AG20443 (cell line): ENCODE data around the gene SERPINF2.
A peak's percentile ranks its signal among the peaks of the same experiment; 100 is the strongest.
"Not testable (repeated sequence)": the region's sequence is repeated elsewhere in the genome, so short reads cannot be mapped to it uniquely, and the experiment has no call there.

Experiments used
- DNase-seq: peaks from one replicate; pipeline ENCODE4 v3.0.0; 2012; ENCODE audit warnings: low spot score, mixed read lengths

SERPINF2 gene

DNA sequence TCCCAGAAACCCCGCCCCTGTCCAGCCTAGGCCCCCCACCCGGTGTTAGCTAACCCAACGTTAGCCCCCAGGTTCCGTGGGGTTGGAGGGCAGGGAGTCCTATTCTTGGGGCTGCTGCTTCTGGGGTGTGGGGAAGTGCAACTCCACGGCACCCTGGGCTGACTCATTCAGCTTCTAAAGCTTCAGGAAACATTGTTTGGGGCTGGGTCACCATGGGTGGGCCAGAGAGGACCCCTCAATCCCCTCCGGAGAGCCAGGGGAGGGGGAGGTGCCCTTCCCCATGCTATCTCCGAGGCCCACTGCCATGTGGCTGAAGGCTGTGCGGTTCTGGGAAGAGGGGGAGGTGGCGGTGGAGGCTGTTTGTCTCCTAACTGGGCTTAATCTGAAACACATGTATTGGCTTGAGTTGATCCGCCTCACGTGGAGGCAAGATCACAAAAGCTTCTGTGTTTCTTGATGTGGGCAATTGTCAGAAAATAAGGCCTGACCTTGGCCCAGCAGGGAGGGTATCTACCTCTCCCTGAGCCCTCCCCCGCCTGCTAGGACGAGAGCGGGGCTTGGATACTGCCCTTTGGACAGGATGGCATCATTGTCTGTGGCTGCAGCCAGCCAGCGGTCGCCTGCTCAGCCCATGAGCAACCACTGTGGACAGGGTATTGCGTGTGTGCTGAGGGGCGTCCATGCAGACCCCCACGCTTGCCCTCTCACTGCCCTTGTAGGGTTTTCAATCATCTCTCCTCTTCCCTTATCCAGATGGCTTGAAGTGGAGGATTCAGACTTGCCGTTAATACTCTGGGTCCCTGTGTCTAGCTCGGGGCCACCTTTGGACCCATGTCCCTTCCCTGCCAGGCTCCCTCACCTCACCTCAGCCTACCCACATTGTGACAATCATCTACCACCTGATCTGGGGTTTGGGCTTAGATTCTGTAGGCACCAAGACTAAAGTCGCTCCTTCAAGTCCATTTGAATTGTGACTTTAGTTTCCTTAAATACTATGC, 20.5 kb downstream of the SERPINF2 start:
- DNase-seq: peak; percentile 74

DNA sequence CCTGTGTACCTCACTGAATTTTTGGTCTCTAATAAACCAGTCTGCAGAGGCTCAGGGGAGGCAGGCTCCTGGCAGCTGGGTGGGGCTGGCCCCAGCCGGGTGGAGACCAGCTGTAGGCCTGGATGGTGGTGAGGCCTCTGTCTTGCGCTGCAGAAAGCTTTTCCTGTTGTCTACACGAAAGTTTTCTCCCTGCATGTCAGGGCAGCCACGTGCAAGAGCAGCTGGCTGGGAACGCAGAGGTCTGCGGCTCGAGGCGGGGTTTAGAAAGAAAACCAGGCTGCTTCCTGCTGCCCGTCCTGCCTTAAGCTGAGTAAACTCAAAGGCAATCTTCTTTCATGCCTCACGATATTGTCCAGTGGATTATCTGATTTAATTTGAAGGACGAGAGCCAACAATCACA, 21.6 kb downstream of the SERPINF2 start:
- DNase-seq: peak; percentile 84

DNA sequence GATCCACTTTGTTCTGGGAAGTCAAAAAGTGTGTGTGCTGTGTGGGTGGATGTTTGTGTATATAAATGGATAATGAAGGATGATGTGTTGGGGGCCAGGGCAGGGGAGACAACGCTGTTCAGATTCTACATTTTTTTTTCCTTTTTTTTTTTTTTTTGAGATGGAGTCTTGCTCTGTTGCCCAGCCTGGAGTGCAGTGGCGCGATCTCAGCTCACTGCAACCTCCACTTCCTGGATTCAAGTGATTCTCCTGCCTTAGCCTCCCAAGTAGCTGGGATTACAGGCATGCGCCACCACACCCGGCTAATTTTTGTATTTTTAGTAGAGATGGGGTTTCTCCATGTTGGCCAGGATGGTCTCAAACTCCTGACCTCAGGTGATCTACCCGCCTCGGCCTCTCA, 22.0 kb downstream of the SERPINF2 start:
- DNase-seq: not testable (repeated sequence)

DNA sequence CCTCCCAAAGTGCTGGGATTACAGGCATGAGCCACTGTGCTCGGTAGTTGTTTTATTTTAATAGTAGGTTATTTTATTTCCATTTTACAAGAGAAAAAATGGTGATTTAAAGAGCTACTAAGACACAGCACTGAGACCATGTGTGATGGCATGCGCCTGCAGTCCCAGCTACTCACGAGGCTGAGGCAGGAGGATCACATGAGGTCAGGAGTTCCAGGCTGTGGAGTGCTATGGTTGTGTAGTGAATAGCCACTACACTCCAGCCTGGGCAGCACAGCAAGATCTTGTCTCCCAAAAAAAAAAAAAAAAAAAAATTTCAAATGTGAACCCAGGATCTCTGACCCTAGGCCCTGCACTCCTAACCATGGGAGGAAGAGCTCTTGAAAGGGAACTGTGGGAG, 22.9 kb downstream of the SERPINF2 start:
- no peak for DNase-seq

DNA sequence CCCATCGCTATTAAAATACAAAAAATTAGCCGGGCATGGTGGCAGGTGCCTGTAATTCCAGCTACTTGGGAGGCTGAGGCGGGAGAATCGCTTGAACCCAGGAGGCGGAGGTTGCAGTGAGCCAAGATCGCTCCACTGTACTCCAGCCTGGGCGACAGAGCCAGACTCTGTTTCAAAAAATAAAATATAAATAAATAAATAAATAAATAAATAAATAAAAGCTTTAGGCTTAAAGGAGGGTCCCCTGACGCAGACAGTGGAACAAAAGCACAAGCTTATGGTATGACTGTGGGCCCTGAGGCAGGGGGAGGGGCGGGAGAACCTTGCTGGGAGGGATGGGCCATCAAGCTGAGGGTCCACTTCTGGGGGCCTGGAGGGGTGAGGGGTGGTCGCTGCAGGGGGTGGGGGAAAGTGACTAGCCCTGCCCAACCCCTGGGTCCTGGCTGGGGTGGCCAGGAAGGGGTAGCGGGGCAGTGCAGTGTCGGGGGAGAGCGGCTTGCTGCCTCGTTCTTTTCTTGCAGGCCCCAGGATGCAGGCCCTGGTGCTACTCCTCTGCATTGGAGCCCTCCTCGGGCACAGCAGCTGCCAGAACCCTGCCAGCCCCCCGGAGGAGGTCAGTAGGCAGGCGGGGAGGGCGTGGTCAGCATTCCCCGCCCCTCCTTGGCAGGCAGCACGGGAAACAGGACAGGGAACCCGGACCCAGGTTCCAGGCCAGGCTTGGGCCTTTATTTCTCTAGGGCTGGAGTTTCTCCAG, 23.9 kb downstream of the SERPINF2 start:
- DNase-seq: no peak

DNA sequence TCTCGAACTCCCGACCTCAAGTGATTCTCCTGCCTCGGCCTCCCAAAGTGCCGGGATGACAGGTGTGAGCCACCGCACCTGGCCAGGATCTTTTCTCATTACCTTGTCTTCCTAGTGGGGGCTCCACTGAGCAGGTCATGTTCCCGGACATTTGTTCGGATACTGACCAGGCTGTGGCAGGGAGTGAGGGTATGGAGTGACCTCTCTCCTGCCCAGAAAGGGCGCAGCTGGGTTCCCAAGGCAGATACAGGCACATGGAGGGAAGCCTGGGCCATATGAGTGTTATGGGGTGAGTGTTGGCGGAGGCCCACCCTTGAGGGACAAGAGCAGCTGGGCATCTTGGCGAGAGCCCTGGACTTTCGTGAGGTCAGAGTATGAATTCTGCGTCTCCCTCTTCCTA, 24.7 kb downstream of the SERPINF2 start:
- DNase-seq: no peak

DNA sequence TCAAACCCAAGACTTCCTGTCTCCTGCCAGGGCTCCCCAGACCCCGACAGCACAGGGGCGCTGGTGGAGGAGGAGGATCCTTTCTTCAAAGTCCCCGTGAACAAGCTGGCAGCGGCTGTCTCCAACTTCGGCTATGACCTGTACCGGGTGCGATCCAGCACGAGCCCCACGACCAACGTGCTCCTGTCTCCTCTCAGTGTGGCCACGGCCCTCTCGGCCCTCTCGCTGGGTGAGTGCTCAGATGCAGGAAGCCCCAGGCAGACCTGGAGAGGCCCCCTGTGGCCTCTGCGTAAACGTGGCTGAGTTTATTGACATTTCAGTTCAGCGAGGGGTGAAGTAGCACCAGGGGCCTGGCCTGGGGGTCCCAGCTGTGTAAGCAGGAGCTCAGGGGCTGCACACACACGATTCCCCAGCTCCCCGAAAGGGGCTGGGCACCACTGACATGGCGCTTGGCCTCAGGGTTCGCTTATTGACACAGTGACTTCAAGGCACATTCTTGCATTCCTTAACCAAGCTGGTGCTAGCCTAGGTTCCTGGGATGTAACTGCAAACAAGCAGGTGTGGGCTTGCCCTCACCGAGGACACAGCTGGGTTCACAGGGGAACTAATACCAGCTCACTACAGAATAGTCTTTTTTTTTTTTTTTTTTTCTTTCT, 27.3 kb downstream of the SERPINF2 start:
- no peak for DNase-seq

DNA sequence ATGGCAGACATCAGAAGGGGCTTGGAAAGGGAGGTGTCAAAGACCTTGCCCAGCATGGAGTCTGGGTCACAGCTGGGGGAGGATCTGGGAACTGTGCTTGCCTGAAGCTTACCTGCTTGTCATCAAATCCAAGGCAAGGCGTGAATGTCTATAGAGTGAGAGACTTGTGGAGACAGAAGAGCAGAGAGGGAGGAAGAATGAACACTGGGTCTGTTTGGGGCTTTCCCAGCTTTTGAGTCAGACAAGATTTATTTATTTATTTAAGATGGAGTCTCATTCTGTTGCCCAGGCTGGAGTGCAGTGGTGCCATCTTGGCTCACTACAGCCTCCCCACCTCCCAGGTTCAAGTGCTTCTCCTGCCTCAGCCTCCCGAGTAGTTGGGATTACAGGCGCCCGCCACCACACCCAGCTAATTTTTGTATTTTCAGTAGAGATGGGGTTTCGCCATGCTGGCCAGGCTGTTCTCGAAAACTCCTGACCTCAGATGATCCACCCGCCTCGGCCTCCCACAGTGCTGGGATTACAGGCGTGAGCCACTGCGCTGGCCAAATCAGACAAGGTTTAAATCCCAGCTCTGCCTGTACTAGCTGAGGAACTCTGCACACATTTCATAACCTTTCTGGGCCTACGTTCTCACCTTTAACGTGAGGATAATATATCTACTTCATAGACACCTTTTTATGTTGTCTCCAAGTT, 30.5 kb downstream of the SERPINF2 start:
- not testable (repeated sequence) for DNase-seq

DNA sequence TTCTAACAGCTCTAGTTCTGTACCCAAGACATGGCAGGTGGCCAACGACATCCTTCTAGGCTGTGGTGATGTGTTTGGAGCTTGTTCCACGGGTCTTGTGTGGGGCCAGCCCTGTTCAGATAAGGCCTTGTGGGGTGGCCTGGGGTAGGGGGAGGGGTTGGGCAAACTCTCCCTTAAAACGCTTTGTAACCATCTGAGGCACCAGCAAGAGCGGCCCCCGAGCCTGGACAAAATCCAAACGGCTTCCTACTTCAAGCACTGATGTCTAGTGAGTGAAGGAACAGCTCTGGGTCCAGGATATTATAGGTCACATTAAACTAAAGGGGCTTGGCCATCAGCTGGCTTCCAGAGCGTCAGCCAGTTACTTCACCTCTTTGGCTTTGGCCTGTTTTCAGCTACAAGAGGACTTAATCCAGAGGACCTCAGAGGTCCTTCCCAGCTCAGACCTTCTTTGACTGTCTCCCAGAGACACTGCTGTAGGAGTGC, 31.1 kb downstream of the SERPINF2 start:
- no peak for DNase-seq

DNA sequence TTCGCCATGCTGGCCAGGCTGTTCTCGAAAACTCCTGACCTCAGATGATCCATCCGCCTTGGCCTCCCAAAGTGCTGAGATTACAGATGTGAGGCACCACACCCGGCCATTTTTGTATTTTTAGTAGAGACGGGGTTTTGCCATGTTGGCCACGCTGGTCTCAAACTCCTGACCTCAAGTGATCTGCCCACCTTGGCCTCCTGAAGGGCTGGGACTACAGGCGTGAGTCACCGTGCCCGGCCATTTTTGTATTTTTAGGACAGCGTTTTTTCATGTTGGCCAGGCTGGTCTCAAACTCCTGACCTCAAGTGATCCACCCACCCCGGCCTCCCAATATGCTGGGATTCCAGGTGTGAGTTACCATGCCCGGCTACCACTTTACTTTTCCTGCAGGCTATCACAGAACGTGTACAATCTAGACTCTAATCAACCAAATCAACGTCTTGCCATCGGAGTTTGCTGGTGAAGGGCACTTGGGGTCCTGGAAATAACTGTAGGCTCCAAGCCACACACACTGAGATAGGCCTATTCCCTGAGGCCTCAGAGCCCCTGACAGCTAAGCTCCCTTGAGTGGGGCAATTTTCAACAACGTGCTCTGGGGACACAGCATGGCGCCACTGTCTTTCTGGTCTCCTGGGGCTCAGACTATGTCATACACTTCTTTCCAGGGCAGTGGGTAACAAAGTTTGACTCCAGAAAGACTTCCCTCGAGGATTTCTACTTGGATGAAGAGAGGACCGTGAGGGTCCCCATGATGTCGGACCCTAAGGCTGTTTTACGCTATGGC, 31.9 kb downstream of the SERPINF2 start:
- no peak for DNase-seq

DNA sequence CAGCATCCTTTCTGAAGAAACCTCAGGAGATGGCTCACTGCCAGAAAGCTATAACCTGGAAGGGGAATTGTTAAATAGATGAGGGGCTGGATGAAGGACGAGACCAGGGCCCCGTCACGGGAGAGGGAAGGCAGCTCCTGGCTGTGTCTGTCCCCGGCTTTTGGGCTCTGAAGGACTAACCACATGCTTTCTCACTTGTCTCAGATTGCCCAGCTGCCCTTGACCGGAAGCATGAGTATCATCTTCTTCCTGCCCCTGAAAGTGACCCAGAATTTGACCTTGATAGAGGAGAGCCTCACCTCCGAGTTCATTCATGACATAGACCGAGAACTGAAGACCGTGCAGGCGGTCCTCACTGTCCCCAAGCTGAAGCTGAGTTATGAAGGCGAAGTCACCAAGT, 33.7 kb downstream of the SERPINF2 start:
- no peak for DNase-seq

DNA sequence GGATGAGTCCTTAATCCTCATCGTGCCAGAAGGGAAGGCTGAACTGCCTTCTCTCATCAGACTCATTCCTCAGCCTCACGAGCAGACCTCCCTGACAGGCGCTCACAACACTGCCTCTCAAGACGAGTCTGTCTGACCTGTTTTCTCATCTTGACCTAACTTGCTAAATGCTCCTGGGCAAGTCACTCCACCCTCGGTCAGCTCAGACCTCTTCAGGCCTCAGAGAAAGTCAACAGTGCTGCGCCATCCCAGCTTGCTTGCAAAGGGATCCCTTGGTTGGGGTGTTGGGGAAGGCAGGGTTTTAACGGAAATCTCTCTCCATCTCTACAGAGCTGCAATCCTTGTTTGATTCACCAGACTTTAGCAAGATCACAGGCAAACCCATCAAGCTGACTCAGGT, 34.2 kb downstream of the SERPINF2 start:
- DNase-seq: no peak

DNA sequence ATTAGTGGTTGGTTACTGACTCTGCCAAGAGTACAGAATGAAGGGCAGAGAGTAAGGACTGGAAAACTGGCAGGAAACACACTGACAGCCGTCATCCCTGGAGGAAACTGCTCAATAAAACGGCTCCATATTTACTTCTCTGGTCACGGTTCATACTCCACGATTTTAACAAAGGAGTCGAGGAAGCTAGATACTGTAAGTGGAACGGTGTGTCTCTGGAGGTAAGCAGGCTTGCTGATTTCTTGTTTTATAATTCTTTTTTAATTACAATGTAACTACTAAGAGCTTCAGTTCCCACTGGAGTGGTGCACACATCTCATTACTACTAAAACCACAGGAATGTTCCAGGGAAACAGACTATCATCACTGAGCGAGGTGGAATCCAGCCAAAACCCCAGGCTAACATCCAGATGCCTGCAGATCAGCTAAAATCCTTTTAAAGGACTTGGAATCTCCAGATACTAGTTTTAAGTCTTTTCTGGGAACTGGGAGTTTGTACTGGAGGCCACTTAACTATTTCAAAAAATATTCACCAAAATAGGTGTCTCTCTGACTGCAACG, 37.0 kb downstream of the SERPINF2 start:
- DNase-seq: peak; percentile 89

DNA sequence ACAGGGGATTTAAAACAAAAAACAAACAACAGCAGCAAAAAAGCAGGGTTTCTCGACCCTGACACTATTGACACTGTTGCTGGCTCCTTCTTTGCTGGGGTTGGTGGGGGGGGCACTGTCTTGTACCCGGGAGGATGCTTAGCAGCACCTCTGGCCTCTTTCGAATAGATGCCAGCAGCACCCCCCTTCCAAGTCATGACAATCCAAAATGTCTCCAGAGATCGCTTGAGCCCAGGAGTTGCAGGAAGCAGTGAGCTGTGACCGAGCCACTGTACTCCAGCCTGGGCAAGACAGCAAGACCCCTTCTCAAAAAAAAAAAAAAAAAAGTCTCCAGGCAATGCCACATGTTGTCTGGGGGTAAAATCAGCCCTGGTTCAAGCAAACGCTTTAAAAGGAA, 39.5 kb downstream of the SERPINF2 start:
- DNase-seq: no peak

DNA sequence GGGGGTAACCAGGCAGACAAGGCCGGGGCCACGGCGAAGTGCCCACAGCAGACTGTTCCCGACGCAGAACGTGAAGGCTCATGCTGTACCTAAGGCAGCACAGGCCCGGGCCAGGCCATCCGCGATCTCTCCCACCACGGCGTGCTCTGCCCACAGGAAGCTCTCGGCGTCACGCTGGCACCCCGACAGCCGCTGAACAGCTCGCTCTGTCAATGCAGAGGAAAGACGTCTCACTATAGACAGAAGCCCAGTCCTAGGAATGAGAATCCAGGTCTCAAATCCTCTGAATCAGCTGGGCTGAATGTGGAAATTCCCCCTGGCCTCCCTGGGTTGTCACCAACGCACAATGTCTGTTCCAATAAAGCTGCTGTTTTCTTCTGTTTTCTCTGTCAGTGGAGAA, 40.6 kb downstream of the SERPINF2 start:
- DNase-seq: no peak

DNA sequence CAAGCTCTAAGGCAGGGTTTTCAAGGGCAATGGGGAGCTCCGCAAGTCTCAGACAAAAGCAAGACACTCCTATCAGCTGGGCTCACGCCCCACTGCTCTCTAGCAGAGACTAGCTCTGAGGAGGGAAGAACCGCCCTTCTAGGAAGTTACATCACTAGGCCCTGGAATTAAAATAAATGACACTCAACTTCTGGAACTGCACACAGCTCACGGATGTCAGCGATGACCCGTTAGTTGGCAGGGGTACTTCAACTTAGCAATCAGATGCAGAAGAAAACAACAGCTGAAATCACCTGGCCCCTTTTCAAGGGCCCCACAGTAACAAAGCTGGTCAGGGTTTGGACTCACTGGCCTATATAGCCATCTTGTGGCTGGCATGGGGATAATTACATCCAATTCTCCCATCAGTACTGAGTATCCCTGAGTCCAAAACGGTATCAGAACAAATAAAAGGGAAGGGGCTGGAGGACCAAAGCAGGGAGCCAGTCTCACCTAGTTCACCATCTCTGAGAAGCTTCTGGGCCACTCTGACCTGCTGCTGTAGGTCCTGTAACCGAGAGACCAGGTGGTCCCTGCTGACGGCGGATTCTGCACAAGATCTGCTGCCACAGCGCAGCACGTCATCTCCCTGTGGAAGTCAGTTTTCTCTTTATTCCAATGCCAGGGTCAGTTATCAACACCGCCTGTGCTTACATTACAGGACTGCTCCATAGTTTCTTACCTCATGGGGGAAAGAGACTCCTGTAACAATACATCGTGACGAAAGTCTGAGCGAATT, 41.4 kb downstream of the SERPINF2 start:
- DNase-seq: peak; percentile 84

DNA sequence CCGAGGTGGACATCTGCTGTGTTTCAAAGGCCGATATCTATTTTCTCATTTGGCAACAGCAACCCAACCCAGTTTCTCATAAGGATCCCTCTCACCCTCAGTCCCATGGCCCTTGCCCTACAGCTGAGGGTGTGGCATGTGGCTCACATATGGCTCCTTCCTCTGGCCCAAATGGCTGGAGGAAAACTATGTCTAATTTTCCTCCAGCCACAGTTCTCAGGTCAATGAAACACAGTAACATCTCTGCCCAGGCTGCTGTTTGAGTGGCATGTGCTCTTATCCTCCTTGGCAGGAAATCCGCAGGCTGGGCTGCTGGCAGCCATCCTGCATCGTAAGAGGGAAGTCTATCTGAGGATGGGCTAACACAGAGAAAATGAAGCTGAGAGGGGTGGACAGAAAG, 43.3 kb downstream of the SERPINF2 start:
- no peak for DNase-seq

DNA sequence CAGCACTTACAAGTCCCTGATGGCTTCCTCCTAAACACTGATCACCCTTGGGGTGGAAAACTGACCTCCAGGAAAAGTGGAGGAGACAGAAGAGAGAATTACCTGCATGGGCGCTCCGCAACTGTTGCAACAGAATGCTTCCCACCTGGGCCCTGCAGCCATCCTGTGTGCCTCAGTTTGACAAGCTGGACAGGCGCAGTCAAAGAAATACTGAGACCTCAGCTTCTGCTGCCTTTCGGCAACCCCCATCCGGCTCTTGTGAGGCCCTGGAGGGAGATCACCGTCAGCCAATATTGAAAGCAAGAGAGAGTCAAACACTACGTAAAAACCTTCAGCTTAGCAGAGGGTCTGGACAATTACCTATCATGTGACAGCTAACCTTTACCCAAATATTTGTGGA, 44.0 kb downstream of the SERPINF2 start:
- no peak for DNase-seq

DNA sequence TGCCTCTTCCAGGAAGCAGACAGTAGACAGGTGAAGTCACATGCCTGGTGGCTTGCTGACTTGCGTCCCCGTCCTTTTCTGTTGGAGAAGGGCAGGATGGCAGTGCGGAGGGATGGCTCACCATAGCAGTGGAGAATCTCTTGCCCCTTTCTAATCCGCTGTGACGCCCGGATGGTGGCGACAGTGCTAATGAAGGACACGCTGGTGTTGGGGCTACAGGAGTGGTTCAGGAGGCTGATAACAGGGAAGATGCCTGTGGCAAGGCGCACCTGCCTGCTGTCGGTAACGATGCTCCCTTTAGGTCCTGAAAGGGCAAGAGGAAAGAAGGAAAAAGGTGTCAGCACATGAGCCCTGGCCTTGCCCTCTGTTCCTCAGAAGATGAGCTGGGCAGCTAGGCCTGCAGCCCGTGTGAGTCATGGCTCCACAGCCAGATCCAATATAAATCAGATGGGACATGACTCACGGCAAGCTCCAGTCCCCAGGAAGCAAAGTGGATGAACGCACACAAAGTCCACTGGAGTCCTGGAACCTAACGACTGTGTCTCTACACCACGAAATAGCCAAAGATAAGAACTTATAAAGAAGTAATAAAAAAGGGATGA, 44.7 kb downstream of the SERPINF2 start:
- peak; percentile 95 for DNase-seq
